HepG2 (cell line): ENCODE data around the gene PEX14. TPM values are rescaled to one million over a fixed set of nuclear protein-coding genes. Genes with fewer than 3 reads are reported as not detected.

ENCODE experiments used
- ATAC-seq: fragments of 200-7000 bp; cut with Tn5 transposase; 3 replicates; pipeline ENCODE4 v1.9.1; 2020; ENCODE audit warnings: mild to moderate bottlenecking, moderate library complexity
- BruUV-seq: library from RNA; stranded (reverse); fragments of 400-500 nt; replicated peaks from 2 replicates; lab custom pipeline; 2021; lab: Mats Ljungman, UMichigan
- CTCF ChIA-PET: fragments of 300-600 bp; formaldehyde crosslinking; extraction: SDS; loops from one replicate; lab custom pipeline; 2021; ENCODE audit warnings: low total read pairs, inconsistent platforms, low intra/inter-chr PET ratio; lab: Yijun Ruan, JAX
- POLR2A ChIA-PET: fragments of 350-600 bp; sonication (Branson Sonifier 250); formaldehyde crosslinking; loops from one replicate; lab custom pipeline; 2020; ENCODE audit warnings: antibody characterized with exemption, inconsistent platforms; lab: Yijun Ruan, JAX
- DNase-seq: peaks from one replicate; pipeline ENCODE4 v3.0.0-alpha.2; 2015; ENCODE audit warnings: low spot score
- FAIRE-seq: peaks from 3 replicates; lab custom pipeline; 2011; peaks lifted over from hg19 to GRCh38; lab: Jason Lieb, UNC
- H2AFZ ChIP-seq: one replicate; pipeline ENCODE4 v1.6.1; 2011; ENCODE audit warnings: low read length, inconsistent platforms
- H3K27ac ChIP-seq: fragments of 300-600 bp; 3 replicates; pipeline ENCODE4 v1.8.0; 2011; ENCODE audit warnings: mixed run types, mild to moderate bottlenecking, mixed read lengths, low read length, inconsistent platforms; ENCODE audit not compliant: insufficient read depth; ENCODE audit errors: extremely low read length
- H3K27me3 ChIP-seq, 2 experiments: fragments of 200-600 bp in 1 of 2; 2 replicates in 1 of 2; 3 replicates in 1 of 2; pipeline versions ENCODE4 v1.6.0 to v1.8.0; 2011; ENCODE audit warnings: low read length in 2 of 2, mild to moderate bottlenecking in 2 of 2, moderate library complexity in 2 of 2, inconsistent platforms in 1 of 2; ENCODE audit not compliant: insufficient read depth in 2 of 2, control insufficient read depth in 1 of 2
- H3K36me3 ChIP-seq, 2 experiments: fragments of 200-600 bp in 1 of 2; replicated peaks in 1 of 2; 2 replicates in 1 of 2; 3 replicates in 1 of 2; pipeline versions ENCODE4 v1.5.1 to v1.8.0; 2011; ENCODE audit warnings: low read length in 2 of 2, inconsistent platforms in 1 of 2; ENCODE audit not compliant: insufficient read depth in 2 of 2, control insufficient read depth in 1 of 2
- H3K4me1 ChIP-seq: 2 replicates; pipeline ENCODE4 v1.5.1; 2012; ENCODE audit warnings: low read length, inconsistent platforms; ENCODE audit not compliant: insufficient read depth
- H3K4me2 ChIP-seq: 2 replicates; pipeline ENCODE4 v1.6.0; 2011; ENCODE audit warnings: low read depth, low read length, inconsistent platforms
- H3K4me3 ChIP-seq, 3 experiments: fragments of 200-600 bp in 1 of 3; sonication (generic), shearing (Covaris generic) in 1 of 3; replicated peaks in 1 of 3; 2 replicates each; pipeline ENCODE4 v1.5.1; 2011 to 2016; ENCODE audit warnings: low read length in 3 of 3, inconsistent platforms in 2 of 3, low read depth in 2 of 3, mild to moderate bottlenecking in 2 of 3, control low read depth in 1 of 3, mixed read lengths in 1 of 3; ENCODE audit not compliant: insufficient read depth in 1 of 3
- H3K79me2 ChIP-seq: one replicate; pipeline ENCODE4 v1.6.1; 2011; ENCODE audit warnings: low read length, inconsistent platforms; ENCODE audit not compliant: insufficient read depth
- H3K9ac ChIP-seq: 2 replicates; pipeline ENCODE4 v1.6.0; 2011; ENCODE audit warnings: mild to moderate bottlenecking, low read depth, low read length, inconsistent platforms; ENCODE audit not compliant: insufficient read depth
- H3K9me3 ChIP-seq: 2 replicates; pipeline ENCODE4 v1.5.1; 2012; ENCODE audit warnings: mild to moderate bottlenecking, low read length
- H4K20me1 ChIP-seq: 2 replicates; pipeline ENCODE4 v1.6.0; 2011; ENCODE audit warnings: inconsistent platforms, mild to moderate bottlenecking, low read length, moderate library complexity; ENCODE audit not compliant: insufficient read depth
- ELF4 ChIP-seq: sonication (generic); formaldehyde crosslinking; IDR thresholded peaks from 2 replicates; pipeline ENCODE4 v1.5.0; 2020; ENCODE audit warnings: missing genetic modification reagents, mild to moderate bottlenecking, moderate library complexity, borderline replicate concordance
- MZF1 ChIP-seq: sonication (generic); formaldehyde crosslinking; IDR thresholded peaks from 2 replicates; pipeline ENCODE4 v1.8.1; 2023; ENCODE audit warnings: mild to moderate bottlenecking, missing genetic modification reagents, borderline replicate concordance
- PRMT3 ChIP-seq: sonication (generic); formaldehyde crosslinking; IDR thresholded peaks from 2 replicates; pipeline ENCODE4 v1.8.1; 2022; ENCODE audit warnings: low read depth, mild to moderate bottlenecking, moderate library complexity, missing genetic modification reagents, borderline replicate concordance
- RNF2 ChIP-seq: fragments of 450-650 bp; conservative IDR thresholded peaks from 2 replicates; pipeline ENCODE4 v1.6.1; 2016; ENCODE audit warnings: low read depth
- ZNF20 ChIP-seq: sonication (generic); formaldehyde crosslinking; IDR thresholded peaks from 2 replicates; pipeline ENCODE4 v1.4.0; 2020; ENCODE audit warnings: mild to moderate bottlenecking, moderate library complexity, missing genetic modification reagents
- ZNF546 ChIP-seq: sonication (generic); formaldehyde crosslinking; conservative IDR thresholded peaks from 2 replicates; pipeline ENCODE4 v1.8.1; 2023; ENCODE audit warnings: mild to moderate bottlenecking, missing genetic modification reagents
- ZNF605 ChIP-seq: sonication (generic); formaldehyde crosslinking; IDR thresholded peaks from 2 replicates; pipeline ENCODE4 v1.8.0; 2022; ENCODE audit warnings: mild to moderate bottlenecking, missing genetic modification reagents
- ZNF616 ChIP-seq: sonication (generic); formaldehyde crosslinking; IDR thresholded peaks from 2 replicates; pipeline ENCODE4 v1.5.0; 2020; ENCODE audit warnings: low read depth, mild to moderate bottlenecking, missing genetic modification reagents
- ZNF713 ChIP-seq: sonication (generic); formaldehyde crosslinking; IDR thresholded peaks from 2 replicates; pipeline ENCODE4 v1.4.0; 2020; ENCODE audit warnings: mild to moderate bottlenecking, missing genetic modification reagents
- WGBS: methylation state at CpG from one replicate; pipeline ENCODE4 v1.1.6; 2017; ENCODE audit warnings: low lambda C conversion rate; 5-methylcytosine and 5-hydroxymethylcytosine counted together
- in situ Hi-C: cut with HindIII; loops from 2 replicates; pipeline ENCODE4 v1.10.0; 2017; ENCODE audit warnings: low pct_unique_long_range_greater_than_20kb; ENCODE audit not compliant: extremely low pct_ligation_motif_present
- intact Hi-C: fragments of 100-400 bp; cut with micrococcal nuclease; formaldehyde crosslinking; loops from one replicate; pipeline ENCODE4 v1.10.0; 2022; ENCODE audit not compliant: unreplicated experiment
- polyA plus RNA-seq, 8 experiments: library from polyadenylated mRNA; depleted of rRNA in 3 of 8; stranded (reverse) in 7 of 8; unstranded in 1 of 8; fragments of >200 nt; fragmentation: Illumina TruSeq in 4 of 8; extraction: Trizol in 4 of 8; gene quantifications; 2 replicates each; pipeline versions ENCODE4 v1.2.1 to v1.2.3, GENCODE V29; 2011 to 2016; ENCODE audit warnings: low read depth in 4 of 8, missing spikeins in 1 of 8, mixed read lengths in 1 of 8; ENCODE audit not compliant: insufficient read depth in 1 of 8
- total RNA-seq, 5 experiments: library from RNA; depleted of rRNA; stranded (reverse); fragments of >200 nt; fragmentation: Illumina TruSeq; extraction: Trizol; gene quantifications; 2 replicates each; pipeline ENCODE4 v1.2.3, GENCODE V29; 2016; ENCODE audit warnings: low read depth in 1 of 5
- TF ChIP-seq, protein P1 (sequence below): fragments of 450-650 bp; IDR thresholded peaks from 2 replicates; pipeline ENCODE4 v1.6.1; 2016
- TF ChIP-seq, protein P2 (sequence below): sonication (generic); formaldehyde crosslinking; IDR thresholded peaks from 2 replicates; pipeline ENCODE4 v1.5.0; 2020; ENCODE audit warnings: missing genetic modification reagents

Gene PEX14
- total and polyA plus RNA-seq, 2 of the 13 experiments (the other 11 are each of a cell fraction or from before 2014, with no cell fraction given), result 6.5 to 9.9 TPM

DNA sequence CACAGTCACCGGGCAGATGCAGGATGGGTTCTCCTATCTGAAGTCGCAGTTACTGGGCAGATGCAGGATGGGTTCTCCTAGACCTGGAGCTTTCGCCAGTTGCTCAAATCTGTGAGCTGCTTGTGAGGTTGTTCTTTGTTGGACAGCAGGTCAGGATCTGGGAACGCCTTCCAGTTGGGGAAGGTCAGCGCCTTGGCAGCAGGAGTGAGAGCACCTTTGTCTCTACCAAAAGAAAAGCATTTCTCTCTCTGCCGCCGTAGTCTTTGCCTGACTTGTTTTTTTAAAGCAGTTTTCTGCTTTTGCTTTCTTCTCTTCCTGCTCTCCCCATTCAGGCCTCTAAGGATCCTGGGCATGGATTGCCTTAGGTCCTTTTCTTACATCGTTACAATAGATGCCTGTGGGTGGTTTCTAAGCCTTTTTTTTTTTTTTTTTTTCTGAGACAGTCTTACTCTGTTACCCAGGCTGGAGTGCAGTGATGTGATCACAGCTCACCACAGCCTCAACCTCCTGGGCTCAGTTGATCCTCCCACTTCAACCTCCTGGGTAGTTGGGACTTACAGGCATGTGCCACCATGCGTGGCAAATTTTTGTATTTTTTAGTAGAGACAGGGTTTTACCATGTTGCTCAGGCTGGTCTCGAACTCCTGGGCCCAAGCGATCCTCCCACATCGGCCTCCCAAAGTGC is 15.7 kb downstream of the PEX14 start (continued):
- TF ChIP-seq ZNF20, result no peak
- TF ChIP-seq, all 625 proteins: peak for 0

DNA sequence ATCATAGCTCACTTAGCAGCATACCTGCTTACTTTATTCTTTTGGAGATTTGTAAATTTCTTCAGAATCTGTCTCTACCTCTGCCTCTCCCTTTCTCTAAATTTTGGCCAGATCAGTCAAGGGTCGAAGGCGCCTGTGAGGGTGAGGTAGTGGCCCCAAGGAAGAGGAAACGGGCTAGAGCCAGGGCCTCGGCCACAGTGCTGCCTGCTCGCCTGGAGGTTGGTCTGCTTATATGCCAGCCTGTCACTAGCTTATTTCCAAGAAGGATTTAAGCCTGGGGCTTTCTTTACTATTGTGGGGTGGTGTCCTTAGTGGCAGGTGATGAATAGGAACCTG is 19.6 kb downstream of the PEX14 start:
- H3K4me1 ChIP-seq, result peaks cover 24% of the 10 kb centered on the region
- FAIRE-seq, result no peak
- H3K4me3 ChIP-seq, result no peak overlapping the region
- 94% methylated on average over 5 of the region's 5 CpGs for WGBS
- peaks cover 2 to 15% of the 10 kb centered on the region in 2 experiments for H3K36me3 ChIP-seq
- intact Hi-C loops (loop anchor here (1.0 kb wide), 3 partner anchors 19 to 117 kb away; partner anchors contain the start of gene CENPS), in situ Hi-C loops (no loop called here)
- no peaks in the 10 kb centered on the region for H3K27me3 ChIP-seq
- peaks cover 30% of the 10 kb centered on the region for H4K20me1 ChIP-seq
- peaks cover 51% of the 10 kb centered on the region for H3K79me2 ChIP-seq
- no peak overlapping the region for H2AFZ ChIP-seq
- no peak overlapping the region for H3K9ac ChIP-seq
- H3K27ac ChIP-seq, result no peak overlapping the region
- CTCF ChIA-PET, result interaction anchor here (0.7 to 2.2 kb wide), 5 partner anchors 10 to 373 kb away, joined by 3 to 23 read pairs (median 4); partner anchors contain the start of gene CENPS
- peak; percentile 55 for ATAC-seq
- BruUV-seq, result no TSS peak
- no peak overlapping the region for H3K4me2 ChIP-seq
- TF ChIP-seq ZNF546 (peak; percentile 63; the same call in 1 of the 2 replicates), ZNF616 (no peak)
- POLR2A ChIA-PET, result interaction anchor here (1.5 kb wide), 1 partner anchor 64 kb away, joined by 5 read pairs; the partner anchor contains the start of gene CENPS
- H3K9me3 ChIP-seq, result no peaks in the 10 kb centered on the region
- no peak for DNase-seq

DNA sequence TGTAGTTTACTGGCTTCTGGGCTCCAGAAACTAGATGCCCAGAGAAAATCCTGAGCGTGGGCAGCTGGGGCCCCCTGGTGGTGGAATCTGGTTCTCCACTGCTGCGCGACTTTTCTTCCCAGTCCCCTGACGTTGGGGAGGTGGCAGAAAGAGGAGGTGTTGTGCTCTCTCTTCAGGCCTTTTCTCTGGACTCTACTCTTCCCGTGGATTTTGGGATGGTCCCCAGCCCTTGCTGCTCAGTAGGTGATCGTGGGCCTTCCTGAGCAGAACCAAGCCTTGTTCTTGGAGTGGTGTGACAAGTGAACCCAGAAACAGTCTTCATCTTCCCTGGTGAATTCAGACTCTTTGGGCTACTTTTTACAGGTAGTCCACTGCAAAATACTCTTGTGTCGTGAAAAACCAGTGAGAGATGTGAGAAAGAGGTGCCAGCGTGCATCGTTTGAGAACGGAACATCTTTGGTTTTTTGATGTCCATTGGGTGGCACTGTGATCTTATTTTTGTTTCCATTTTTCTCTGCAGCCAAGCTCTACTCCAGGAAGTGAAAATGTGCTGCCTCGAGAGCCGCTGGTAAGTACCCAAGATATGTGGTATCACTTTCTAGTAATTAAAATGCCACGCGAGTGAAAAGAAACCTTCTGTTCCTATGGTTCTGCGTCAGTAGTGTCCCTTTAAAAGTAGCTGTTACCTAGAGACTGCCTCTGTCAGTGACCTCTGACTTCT is 20.2 kb downstream of the PEX14 start:
- peak; percentile 40 for DNase-seq
- ATAC-seq, result peak; percentile 91
- no peak overlapping the region for H3K27ac ChIP-seq
- H3K79me2 ChIP-seq, result peaks cover 47% of the 10 kb centered on the region
- CTCF ChIA-PET, result interaction anchor here (0.7 to 2.2 kb wide), 5 partner anchors 10 to 373 kb away, joined by 3 to 23 read pairs (median 4); partner anchors contain the start of gene CENPS
- in situ Hi-C loops, result loop anchor here (5.0 kb wide), 1 partner anchor 63 kb away; the partner anchor contains the start of gene CENPS
- no peaks in the 10 kb centered on the region for H3K27me3 ChIP-seq
- POLR2A ChIA-PET, result no interaction called here
- H3K9ac ChIP-seq, result no peak overlapping the region
- BruUV-seq, result no TSS peak
- no peak overlapping the region for H2AFZ ChIP-seq
- no peak overlapping the region for H3K4me3 ChIP-seq
- H3K36me3 ChIP-seq, result peaks cover 2 to 15% of the 10 kb centered on the region in 2 experiments
- intact Hi-C loops, result loop anchor here (1.0 kb wide), 3 partner anchors 20 to 118 kb away; partner anchors contain the start of gene CENPS
- H3K9me3 ChIP-seq, result no peaks in the 10 kb centered on the region
- peaks cover 19% of the 10 kb centered on the region for H3K4me1 ChIP-seq
- peak overlapping the region; percentile 44 for H3K4me2 ChIP-seq
- peaks cover 24% of the 10 kb centered on the region for H4K20me1 ChIP-seq
- peak; percentile 50 for FAIRE-seq
- 33% methylated on average over 13 of the region's 15 CpGs for WGBS
- TF ChIP-seq PRMT3 (CRISPR knock-in tag) (no peak), ZNF713 (CRISPR knock-in tag) (0 out of 2 replicates have a peak, but pooled peaks have one; percentile 71), ZNF605 (CRISPR knock-in tag) (0 out of 2 replicates have a peak, but pooled peaks have one; percentile 28), MZF1 (CRISPR knock-in tag) (no peak), RNF2 (no peak), ELF4 (no peak)
- TF ChIP-seq, protein P1, sequence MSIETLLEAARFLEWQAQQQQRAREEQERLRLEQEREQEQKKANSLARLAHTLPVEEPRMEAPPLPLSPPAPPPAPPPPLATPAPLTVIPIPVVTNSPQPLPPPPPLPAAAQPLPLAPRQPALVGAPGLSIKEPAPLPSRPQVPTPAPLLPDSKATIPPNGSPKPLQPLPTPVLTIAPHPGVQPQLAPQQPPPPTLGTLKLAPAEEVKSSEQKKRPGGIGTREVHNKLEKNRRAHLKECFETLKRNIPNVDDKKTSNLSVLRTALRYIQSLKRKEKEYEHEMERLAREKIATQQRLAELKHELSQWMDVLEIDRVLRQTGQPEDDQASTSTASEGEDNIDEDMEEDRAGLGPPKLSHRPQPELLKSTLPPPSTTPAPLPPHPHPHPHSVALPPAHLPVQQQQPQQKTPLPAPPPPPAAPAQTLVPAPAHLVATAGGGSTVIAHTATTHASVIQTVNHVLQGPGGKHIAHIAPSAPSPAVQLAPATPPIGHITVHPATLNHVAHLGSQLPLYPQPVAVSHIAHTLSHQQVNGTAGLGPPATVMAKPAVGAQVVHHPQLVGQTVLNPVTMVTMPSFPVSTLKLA, result no peak
- TF ChIP-seq, protein P2, sequence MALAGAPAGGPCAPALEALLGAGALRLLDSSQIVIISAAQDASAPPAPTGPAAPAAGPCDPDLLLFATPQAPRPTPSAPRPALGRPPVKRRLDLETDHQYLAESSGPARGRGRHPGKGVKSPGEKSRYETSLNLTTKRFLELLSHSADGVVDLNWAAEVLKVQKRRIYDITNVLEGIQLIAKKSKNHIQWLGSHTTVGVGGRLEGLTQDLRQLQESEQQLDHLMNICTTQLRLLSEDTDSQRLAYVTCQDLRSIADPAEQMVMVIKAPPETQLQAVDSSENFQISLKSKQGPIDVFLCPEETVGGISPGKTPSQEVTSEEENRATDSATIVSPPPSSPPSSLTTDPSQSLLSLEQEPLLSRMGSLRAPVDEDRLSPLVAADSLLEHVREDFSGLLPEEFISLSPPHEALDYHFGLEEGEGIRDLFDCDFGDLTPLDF (CRISPR knock-in tag), result no peak
